GM06990 (cell line): Measurements from ENCODE around the gene DQX1.

Experiments used
- DNase-seq: peaks from one replicate; pipeline ENCODE4 v3.0.0-alpha.2; 2011; ENCODE audit not compliant: insufficient read length; ENCODE audit errors: extremely low read depth
- H3K27me3 ChIP-seq: replicated peaks from 2 replicates; pipeline ENCODE4 v1.6.0; 2011; ENCODE audit warnings: low read length; ENCODE audit not compliant: control insufficient read depth, insufficient read depth
- H3K36me3 ChIP-seq: 2 replicates; pipeline ENCODE4 v1.5.1; 2011; ENCODE audit warnings: low read length; ENCODE audit not compliant: control insufficient read depth, insufficient read depth
- H3K4me3 ChIP-seq: replicated peaks from 2 replicates; pipeline ENCODE4 v1.5.1; 2011; ENCODE audit warnings: low read depth, mild to moderate bottlenecking, control low read depth, low read length
- CTCF ChIP-seq: IDR thresholded peaks from 2 replicates; pipeline ENCODE4 v1.5.1; 2011; ENCODE audit warnings: low read length, control low read depth, mild to moderate bottlenecking, inconsistent platforms; ENCODE audit not compliant: insufficient read depth, poor library complexity, severe bottlenecking

DQX1 gene

GRCh38 chr2:74504591-74504990 is 21.4 kb downstream of the DQX1 start:
- H3K27me3 ChIP-seq = no peaks in the 10 kb centered on the region
- DNase-seq = no peak
- no peak overlapping the region for H3K4me3 ChIP-seq
- peaks cover 4% of the 10 kb centered on the region for H3K36me3 ChIP-seq
- TF ChIP-seq CTCF = no peak

- Histone ChIP-seq H3K36me3 (peaks cover 4% of the 10 kb centered on the region), H3K27me3 (no peaks in the 10 kb centered on the region; the same call in none of the 2 replicates), H3K4me3 (peak overlapping the region; percentile 71)
- no peak for DNase-seq
- no peak for TF ChIP-seq CTCF
Observed at GRCh38 chr2:74503506-74504475, 22.2 kb downstream of the DQX1 start.

- Histone ChIP-seq H3K4me3 (peak overlapping the region; percentile 71), H3K36me3 (peaks cover 4% of the 10 kb centered on the region), H3K27me3 (peaks cover 2% of the 10 kb centered on the region)
- peak; percentile 83 for DNase-seq
- peak; percentile 69 for TF ChIP-seq CTCF
Observed at GRCh38 chr2:74502720-74503505, 23.1 kb downstream of the DQX1 start.

- no peak for TF ChIP-seq CTCF
- no peak for DNase-seq
- Histone ChIP-seq H3K36me3 (peaks cover 4% of the 10 kb centered on the region), H3K27me3 (peaks cover 2% of the 10 kb centered on the region), H3K4me3 (peak overlapping the region; percentile 71)
Observed at GRCh38 chr2:74502147-74502719, 23.8 kb downstream of the DQX1 start.

- TF ChIP-seq CTCF = no peak
- no peak for DNase-seq
- Histone ChIP-seq H3K36me3 (peaks cover 4% of the 10 kb centered on the region), H3K27me3 (peaks cover 2% of the 10 kb centered on the region), H3K4me3 (no peak overlapping the region)
Observed at GRCh38 chr2:74501335-74502071, 24.5 kb downstream of the DQX1 start.
